LoVo (cell line): ENCODE results near the gene CRADD.

Experiments
- DNase-seq: peaks from one replicate; pipeline ENCODE4 v3.0.0-alpha.2; 2016; ENCODE audit warnings: low spot score

Gene CRADD

DNA sequence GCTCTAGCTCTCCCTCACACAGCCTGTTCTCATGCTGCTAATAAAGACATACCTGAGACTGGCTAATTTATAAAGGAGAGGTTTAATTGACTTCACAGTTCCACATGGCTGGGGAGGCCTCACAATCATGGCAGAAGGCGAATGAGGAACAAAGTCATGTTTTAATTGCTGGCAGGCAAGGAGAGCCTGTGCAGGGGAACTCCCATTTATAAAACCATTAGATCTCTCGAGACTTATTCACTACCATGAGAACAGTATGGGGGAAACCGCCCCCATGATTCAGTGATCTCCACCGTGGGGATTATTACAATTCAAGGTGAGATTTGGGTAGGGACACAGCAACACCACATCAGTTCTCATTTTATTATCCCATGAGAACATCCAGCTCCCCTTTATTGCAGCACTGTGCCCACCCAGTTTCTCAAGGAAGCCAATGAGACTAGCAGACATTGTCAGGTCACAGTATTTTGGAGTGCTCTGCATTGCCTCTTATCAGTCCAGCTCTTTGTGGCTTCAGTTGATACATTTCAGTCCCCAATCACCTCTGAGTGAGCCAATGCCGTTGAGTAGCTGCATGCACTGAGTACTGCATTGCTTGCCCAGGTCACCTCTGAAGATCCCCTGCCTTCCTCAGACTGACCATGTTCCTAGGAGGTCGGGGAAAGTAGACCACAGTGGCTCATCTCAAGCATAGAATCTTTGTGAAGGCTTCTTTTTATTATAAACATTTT is 131.2 kb downstream of the CRADD start:
- no peak for DNase-seq

DNA sequence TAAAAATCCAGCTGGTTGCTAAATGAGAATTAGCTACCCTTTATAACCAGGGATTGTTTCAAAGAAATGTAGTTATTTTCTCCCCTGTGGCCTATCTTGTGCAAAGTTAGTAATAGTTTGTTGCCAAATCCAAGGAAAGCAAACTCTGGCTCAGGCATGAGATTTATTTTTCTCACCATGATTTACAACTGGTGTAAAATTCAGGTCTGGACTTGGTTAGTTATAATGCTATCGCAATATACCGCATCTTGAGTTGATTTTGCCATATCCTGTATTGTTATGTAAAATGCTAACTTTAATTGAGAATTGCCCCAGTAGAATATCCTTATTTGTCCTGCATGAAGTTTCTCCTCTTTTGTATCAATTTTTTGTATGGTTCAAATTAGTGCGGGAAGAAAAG is 135.5 kb downstream of the CRADD start:
- no peak for DNase-seq

GRCh38 chr12:93813186-93813585 is 136.0 kb downstream of the CRADD start:
- DNase-seq: no peak

DNA sequence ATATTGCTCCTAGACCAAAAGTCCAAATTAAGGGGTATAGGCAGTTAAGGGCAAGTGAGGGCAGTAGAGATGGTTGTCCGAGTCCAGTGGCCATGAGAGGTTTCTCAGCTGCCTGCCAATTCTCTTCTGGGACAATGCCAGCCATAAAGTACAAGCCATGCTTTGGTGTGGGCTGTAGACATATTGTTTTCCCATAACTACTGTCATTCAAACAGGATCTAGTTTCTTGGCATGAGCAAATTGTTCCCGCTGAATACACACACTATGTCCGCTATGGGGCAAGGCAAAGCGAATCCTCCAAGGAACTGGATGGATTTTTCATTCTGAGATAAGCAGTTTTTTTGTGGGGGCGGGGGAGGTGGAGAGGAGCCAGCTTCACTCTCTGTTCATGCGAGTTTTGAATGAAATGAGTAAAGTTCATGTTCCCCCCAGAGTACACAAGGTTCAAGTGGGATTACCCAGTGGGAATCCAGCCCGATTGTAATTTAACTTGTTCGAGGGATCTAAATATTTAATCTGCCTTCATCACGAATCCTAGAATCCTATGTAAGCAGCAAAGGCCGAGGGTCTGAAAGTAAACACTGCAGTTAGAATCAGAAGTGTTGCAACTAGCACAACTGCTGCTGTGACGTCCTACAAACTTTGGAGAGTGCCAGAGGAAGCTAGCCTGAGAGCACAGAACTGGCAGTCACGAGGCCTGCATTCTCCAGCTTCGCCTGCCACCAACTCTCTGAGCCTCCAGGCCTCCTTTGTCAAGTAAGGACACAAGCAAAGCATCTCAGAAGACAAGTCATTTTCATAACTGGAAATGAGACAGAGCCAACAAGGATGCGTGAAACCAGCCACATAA is 137.0 kb downstream of the CRADD start:
- no peak for DNase-seq

- DNase-seq: no peak
These were observed 141.4 kb downstream of the CRADD start for GRCh38 chr12:93818488-93819049.

DNA sequence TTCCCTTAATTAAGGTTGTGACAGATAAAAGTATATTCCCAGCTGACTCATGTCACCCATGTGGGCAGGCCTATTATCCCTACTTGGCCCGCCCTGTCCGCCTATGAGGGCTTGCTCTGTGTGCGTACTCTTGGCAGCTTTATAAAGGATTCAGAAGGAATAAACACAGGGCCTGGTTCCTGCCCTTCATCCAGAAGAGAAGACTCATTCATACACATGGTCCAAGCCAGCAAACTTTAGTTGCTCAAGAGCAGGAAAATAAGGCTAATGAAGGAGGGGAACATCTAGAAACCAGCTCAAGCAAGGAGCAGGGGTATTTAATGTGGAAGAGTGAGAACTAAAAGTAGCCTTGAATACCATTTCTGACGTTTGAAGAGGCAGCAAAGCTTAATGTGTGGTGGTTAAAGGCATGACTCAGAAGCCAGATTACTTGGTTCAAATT is 141.9 kb downstream of the CRADD start:
- DNase-seq: no peak

GRCh38 chr12:93823616-93824391 is 146.6 kb downstream of the CRADD start:
- no peak for DNase-seq

DNA sequence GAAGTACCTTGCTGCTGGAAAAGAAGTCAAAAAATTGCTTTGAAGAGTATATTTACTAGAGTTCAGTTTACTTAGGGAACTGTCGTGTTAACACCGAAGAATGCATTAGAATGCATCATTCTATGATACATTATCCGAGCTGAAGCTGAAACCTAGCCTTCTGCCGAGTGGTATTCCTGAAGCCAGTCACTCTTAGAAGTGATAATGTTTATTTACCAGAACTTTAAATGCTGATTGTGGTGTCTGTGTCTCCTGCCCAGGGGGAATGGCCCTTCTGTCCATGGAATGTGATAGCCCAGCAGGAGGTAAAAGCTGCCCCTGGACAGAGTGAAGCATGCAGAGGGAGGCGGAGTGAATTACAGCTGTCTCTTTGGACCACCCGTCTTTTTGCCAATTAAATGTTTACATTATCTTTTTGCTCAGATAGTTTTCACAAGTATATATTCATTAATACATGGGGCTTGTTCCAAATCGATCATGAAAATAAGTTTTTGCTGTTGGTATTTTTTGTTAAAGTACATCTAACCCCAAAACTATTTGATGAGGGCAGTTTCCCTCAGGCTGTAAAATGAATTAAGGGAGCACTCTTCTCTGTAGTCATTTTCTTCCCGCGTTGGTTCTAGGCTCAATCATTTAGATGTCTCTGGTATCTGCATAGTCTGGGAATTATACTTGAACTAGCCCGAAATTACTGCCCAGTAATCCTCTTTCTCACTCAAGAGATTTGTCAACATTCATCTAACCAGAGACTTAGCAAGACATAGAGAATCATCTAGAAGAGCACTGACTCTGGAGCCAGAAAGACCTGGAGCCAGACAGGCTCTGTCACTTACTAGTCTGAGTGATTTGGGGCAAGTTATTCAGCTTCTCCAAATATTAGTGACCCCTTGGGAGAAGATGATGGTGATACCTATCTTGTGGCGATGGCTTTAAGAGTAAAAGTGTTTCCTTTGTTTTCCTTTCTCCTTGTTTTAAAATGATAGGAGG is 147.6 kb downstream of the CRADD start:
- DNase-seq: no peak

- DNase-seq: no peak
These were observed 148.3 kb downstream of the CRADD start for GRCh38 chr12:93825501-93825888.

DNA sequence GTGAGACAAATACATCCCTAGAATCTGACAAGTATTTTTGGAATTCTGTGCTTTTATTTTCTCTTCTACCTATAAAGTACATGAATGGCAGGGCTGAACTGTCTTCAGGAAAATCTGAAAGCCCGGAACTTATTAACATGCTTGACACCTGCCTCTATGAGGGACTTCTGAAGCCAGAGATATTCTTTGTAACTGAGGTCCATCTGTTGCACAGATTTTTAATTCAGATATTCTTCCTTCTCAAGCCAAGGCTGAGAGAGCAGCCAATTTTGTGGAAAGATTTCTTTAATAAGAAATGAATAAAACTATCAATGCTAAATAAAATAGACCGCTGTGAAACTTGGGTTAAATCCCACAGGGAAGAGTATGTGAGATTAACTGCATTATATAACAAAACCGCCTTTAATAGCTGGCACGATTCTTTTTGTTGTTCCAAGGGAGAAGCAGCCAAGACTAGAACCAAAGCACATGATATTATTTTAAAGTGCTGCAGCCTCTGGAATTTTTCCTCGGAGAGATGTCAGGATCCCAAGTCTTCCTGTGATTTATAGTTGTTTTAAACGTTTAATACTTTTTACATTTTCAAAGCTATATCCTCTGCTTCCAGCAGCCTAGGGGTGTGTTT is 148.9 kb downstream of the CRADD start:
- DNase-seq: no peak

DNA sequence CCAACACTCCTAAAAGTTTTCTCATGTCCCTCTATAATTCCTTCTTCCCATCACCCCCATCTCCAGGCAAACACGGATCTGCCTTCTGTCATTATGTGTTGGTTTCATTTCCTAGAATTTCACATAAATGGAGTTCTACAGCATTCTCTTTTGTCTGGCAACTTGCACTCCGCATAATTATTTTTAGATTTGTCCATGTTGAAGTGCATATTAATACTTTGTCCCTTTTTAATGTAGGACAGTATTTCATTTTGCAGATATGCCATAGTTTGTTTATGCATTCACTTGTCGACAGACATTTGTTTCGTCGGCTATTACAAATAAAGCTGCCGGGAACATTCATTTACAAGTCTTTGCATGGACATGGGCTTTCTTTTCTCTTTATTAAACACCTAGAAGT is 150.0 kb downstream of the CRADD start:
- no peak for DNase-seq

DNA sequence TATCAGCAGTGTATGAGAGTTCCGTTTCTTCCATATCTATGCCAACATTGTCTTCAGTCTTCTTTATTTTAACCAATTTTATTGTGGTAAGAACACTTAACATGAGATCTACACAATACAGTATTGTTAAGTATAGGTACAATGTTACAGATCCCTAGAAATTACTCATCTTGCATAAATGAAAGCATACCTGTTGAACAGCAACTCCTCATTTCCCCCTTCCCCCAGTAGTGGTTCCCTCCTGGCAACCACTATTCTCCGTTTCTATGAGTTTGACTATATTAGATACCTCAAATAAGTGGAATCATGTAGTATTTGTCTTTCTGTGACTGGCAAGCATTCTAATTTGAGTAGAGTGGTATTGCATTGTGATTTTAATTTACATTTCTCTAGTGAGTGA is 150.5 kb downstream of the CRADD start:
- no peak for DNase-seq

GRCh38 chr12:93829016-93829415 is 151.8 kb downstream of the CRADD start:
- no peak for DNase-seq

- no peak for DNase-seq
These were observed 154.2 kb downstream of the CRADD start for GRCh38 chr12:93831374-93831773.

DNA sequence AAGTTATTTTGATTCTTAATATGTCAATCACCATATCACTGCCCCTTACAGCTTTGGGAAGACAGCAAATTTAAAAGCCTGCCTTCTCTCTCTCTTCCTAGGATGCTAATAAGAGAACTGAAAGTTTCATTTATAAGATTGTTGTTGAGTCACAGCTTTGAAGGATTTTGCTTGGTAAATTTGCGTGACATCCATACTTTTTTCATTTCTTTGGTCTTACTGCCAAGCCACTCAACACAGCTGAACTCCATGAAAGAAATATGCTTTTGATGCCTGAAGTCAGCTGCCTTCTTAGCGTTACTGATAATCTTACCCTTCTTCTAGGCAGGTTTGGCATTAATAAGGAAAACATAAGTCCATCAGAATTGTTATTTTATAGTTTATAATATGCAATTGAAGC is 155.0 kb downstream of the CRADD start:
- DNase-seq: no peak

- no peak for DNase-seq
These were observed 156.8 kb downstream of the CRADD start for GRCh38 chr12:93833946-93834345.

DNA sequence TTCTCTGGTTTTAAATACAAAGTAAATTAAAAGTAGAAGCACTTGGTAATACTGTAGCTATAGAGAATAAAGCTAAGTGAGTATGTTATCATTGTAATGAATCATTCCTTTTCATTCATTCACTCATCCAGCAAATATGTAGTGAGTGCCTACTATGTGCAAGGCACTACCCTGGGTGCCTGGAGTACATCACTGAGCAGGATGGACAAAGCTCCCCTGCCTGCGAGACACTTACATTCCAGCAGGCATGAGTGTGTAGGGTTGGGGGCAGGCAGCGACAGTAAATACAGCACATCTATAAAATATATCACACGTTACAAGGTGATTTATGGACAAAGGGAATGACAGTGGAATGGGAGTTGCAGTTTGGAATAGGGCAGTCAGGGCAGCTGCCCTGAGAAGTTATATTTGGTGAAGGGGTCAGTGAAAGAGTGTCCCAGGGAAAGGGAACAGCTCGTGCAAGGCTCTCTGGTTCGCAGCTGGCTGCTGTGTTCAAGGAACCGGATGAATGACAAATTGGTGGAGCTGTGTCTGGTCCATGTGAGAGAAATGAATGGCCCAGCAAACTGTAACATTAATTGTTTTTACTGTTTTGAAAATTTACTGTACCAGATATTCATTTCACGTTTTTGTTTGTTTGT is 159.6 kb downstream of the CRADD start:
- no peak for DNase-seq

DNA sequence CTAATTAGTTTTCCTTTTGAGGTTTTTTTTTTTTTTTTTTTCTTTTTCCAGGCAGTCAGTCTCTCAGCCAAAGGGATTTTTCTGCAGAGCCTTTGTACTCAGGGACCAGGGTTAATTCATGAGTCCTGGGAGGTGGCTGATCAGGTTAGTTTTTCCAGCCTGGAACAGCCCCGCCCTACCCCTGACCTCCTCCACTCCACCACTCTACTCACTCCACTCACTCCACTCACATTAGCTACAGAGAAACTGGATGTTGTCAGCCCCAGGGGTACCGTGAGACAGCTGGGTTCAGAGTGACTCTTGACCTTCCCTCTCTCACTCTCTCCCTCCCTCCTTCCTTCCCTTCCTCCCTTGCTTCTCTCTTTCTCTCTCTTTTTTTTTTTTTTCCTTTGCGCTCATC is 161.0 kb downstream of the CRADD start:
- DNase-seq: no peak

DNA sequence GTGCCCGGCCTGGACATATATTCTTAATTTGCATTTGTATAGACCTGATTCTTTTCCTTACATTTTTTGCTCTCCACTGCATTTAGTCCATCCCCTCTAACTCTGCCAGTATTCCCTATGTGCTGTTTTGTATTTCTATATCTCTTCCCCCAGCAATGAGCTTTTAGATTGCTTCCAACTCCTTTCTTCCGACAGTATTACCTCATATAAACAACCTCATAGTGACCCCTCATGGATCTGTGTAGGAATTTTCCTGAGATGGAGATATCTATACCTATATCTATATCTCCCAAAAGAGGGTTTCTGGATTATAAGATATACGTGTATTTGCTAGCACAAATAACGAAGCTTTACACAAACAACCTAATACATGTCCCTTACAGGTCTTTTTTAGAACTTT is 161.9 kb downstream of the CRADD start:
- no peak for DNase-seq

- no peak for DNase-seq
These were observed 164.5 kb downstream of the CRADD start for GRCh38 chr12:93841671-93842070.
